Breast epithelium (tissue), 3 donors: ENCODE data around the gene SCT.

ENCODE experiments used
- POLR2A ChIP-seq: fragments of 450-650 bp; IDR thresholded peaks from one replicate; pipeline ENCODE4 v1.6.1; 2016; ENCODE audit warnings: antibody characterized with exemption, mild to moderate bottlenecking, moderate library complexity
- TF ChIP-seq, protein P1 (sequence below), 3 donors: fragments of 450-650 bp; IDR thresholded peaks; one replicate each; pipeline ENCODE4 v1.5.1; 2016 to 2017; ENCODE audit warnings: antibody characterized with exemption in 3 of 3, mild to moderate bottlenecking in 3 of 3, moderate library complexity in 3 of 3

- TF ChIP-seq, protein P1, sequence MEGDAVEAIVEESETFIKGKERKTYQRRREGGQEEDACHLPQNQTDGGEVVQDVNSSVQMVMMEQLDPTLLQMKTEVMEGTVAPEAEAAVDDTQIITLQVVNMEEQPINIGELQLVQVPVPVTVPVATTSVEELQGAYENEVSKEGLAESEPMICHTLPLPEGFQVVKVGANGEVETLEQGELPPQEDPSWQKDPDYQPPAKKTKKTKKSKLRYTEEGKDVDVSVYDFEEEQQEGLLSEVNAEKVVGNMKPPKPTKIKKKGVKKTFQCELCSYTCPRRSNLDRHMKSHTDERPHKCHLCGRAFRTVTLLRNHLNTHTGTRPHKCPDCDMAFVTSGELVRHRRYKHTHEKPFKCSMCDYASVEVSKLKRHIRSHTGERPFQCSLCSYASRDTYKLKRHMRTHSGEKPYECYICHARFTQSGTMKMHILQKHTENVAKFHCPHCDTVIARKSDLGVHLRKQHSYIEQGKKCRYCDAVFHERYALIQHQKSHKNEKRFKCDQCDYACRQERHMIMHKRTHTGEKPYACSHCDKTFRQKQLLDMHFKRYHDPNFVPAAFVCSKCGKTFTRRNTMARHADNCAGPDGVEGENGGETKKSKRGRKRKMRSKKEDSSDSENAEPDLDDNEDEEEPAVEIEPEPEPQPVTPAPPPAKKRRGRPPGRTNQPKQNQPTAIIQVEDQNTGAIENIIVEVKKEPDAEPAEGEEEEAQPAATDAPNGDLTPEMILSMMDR (IDR thresholded peaks at IDR 0.05), result no peak
- TF ChIP-seq POLR2A, result no peak
These were observed 33.9 kb upstream of the SCT start for GRCh38 chr11:660681-661444.
